Stomach (tissue), 4 donors: ENCODE results near the gene NR1D1.

ENCODE experiments used
- EP300 ChIP-seq: sonication (generic); formaldehyde crosslinking; IDR thresholded peaks from one replicate; pipeline ENCODE4 v1.6.1; 2017; ENCODE audit warnings: antibody characterized with exemption
- POLR2A ChIP-seq, 4 donors: fragments of 450-650 bp; IDR thresholded peaks; one replicate each; pipeline ENCODE4 v1.6.1; 2016; ENCODE audit warnings: antibody characterized with exemption in 4 of 4, control low read depth in 2 of 4, mild to moderate bottlenecking in 1 of 4, moderate library complexity in 1 of 4
- TF ChIP-seq, protein P1 (sequence below), 7 experiments: fragments of 450-650 bp in 4 of 7; fragments of 200-600 bp in 3 of 7; sonication (generic) in 3 of 7; IDR thresholded peaks; one replicate each; pipeline ENCODE4 v1.5.1; 2016 to 2019; ENCODE audit warnings: antibody characterized with exemption in 7 of 7, control low read depth in 2 of 7, mild to moderate bottlenecking in 1 of 7

DNA sequence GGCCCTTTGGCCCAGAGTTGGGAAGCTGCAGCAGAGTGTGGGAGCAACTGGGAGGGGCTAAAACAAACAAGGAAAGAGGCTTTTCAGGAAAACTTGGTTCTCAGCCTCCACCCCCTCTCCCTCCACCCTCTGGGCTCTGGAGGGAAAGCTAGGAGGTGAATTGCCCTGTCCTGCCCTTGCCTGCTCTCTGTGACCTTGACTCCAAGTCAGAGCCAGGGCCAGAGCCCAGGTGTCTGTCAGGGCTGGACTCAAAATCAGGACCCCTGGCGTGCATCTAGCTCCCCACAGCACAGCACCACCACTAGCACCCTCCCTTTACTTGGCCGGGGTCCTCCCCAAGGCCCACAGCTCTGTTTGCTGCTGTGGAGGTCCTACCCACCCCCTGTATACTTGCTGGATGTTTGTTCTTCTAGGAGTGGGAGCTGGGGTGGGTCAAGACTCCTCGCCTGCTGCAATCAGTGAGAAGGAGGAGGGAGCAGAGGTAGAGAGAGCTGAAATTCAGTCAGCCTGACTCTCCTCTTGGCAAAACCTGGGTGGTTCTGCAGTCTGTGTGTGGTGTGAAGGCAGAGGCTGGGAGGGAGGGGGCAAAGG, 2.8 kb upstream of the NR1D1 start:
- TF ChIP-seq, protein P1, sequence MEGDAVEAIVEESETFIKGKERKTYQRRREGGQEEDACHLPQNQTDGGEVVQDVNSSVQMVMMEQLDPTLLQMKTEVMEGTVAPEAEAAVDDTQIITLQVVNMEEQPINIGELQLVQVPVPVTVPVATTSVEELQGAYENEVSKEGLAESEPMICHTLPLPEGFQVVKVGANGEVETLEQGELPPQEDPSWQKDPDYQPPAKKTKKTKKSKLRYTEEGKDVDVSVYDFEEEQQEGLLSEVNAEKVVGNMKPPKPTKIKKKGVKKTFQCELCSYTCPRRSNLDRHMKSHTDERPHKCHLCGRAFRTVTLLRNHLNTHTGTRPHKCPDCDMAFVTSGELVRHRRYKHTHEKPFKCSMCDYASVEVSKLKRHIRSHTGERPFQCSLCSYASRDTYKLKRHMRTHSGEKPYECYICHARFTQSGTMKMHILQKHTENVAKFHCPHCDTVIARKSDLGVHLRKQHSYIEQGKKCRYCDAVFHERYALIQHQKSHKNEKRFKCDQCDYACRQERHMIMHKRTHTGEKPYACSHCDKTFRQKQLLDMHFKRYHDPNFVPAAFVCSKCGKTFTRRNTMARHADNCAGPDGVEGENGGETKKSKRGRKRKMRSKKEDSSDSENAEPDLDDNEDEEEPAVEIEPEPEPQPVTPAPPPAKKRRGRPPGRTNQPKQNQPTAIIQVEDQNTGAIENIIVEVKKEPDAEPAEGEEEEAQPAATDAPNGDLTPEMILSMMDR (IDR thresholded peaks at IDR 0.05): no peak
- TF ChIP-seq POLR2A (IDR thresholded peaks at IDR 0.05) (no peak), EP300 (no peak)
